CD14-positive monocyte (primary cell): ENCODE data around the gene SNAP47. TPM values are rescaled to one million over a fixed set of nuclear protein-coding genes. Genes with fewer than 3 reads are reported as not detected.

Source experiments
- DNase-seq, 3 donors: peaks; one replicate each; pipeline ENCODE4 v3.0.0-alpha.2; 2011 to 2022
- H2AFZ ChIP-seq: 2 replicates; pipeline ENCODE4 v1.6.0; 2012; ENCODE audit warnings: mild to moderate bottlenecking, low read depth, low read length, inconsistent platforms; ENCODE audit not compliant: insufficient read depth, poor library complexity, severe bottlenecking
- H3K27ac ChIP-seq, 2 donors: 1 replicate in 1 of 2; 2 replicates in 1 of 2; pipeline ENCODE4 v1.5.1; 2012 to 2013; ENCODE audit warnings: low read length in 2 of 2, control low read depth in 1 of 2, inconsistent platforms in 1 of 2, low read depth in 1 of 2, mild to moderate bottlenecking in 1 of 2
- H3K27me3 ChIP-seq, 2 donors: one replicate each; pipeline versions ENCODE4 v1.6.0 to v1.6.1; 2011 to 2013; ENCODE audit warnings: low read length in 2 of 2; ENCODE audit not compliant: control insufficient read depth in 2 of 2, insufficient read depth in 2 of 2
- H3K36me3 ChIP-seq, 2 donors: replicated peaks in 1 of 2; 1 replicate in 1 of 2; 2 replicates in 1 of 2; pipeline versions ENCODE4 v1.5.1 to v1.6.1; 2012 to 2013; ENCODE audit warnings: low read length in 2 of 2, control low read depth in 1 of 2, inconsistent platforms in 1 of 2, mild to moderate bottlenecking in 1 of 2; ENCODE audit not compliant: insufficient read depth in 2 of 2, control insufficient read depth in 1 of 2
- H3K4me1 ChIP-seq, 2 donors: 1 replicate in 1 of 2; 2 replicates in 1 of 2; pipeline versions ENCODE4 v1.5.1 to v1.6.1; 2012 to 2013; ENCODE audit warnings: low read length in 2 of 2, control low read depth in 1 of 2, inconsistent platforms in 1 of 2, mild to moderate bottlenecking in 1 of 2, moderate library complexity in 1 of 2; ENCODE audit not compliant: insufficient read depth in 2 of 2, control insufficient read depth in 1 of 2
- H3K4me2 ChIP-seq: replicated peaks from 2 replicates; pipeline ENCODE3; 2012; ENCODE audit warnings: low read length, moderate library complexity, mild to moderate bottlenecking; ENCODE audit not compliant: poor library complexity, severe bottlenecking; ENCODE audit errors: extremely low read depth
- H3K4me3 ChIP-seq, 3 experiments: fragments of 200-600 bp in 1 of 3; sonication (generic) in 1 of 3; replicated peaks in 1 of 3; 1 replicate in 2 of 3; 2 replicates in 1 of 3; pipeline ENCODE4 v1.5.1; 2011 to 2013; ENCODE audit warnings: low read length in 3 of 3, mild to moderate bottlenecking in 3 of 3, control low read depth in 2 of 3, low read depth in 2 of 3, inconsistent platforms in 1 of 3, moderate library complexity in 1 of 3
- H3K79me2 ChIP-seq: 2 replicates; pipeline ENCODE4 v1.6.0; 2012; ENCODE audit warnings: mild to moderate bottlenecking, control low read depth, inconsistent platforms, low read length, moderate library complexity; ENCODE audit not compliant: insufficient read depth
- H3K9ac ChIP-seq: 2 replicates; pipeline ENCODE4 v1.6.0; 2017; ENCODE audit warnings: low read length, mild to moderate bottlenecking; ENCODE audit not compliant: insufficient read depth, poor library complexity, severe bottlenecking
- H3K9me3 ChIP-seq, 2 donors: replicated peaks in 1 of 2; 1 replicate in 1 of 2; 2 replicates in 1 of 2; pipeline versions ENCODE4 v1.5.1 to v1.6.1; 2012 to 2013; ENCODE audit warnings: low read length in 2 of 2, control low read depth in 1 of 2; ENCODE audit not compliant: control insufficient read depth in 1 of 2, insufficient read depth in 1 of 2
- H4K20me1 ChIP-seq: 2 replicates; pipeline ENCODE4 v1.6.0; 2012; ENCODE audit warnings: mild to moderate bottlenecking, low read length, control low read depth, moderate library complexity; ENCODE audit not compliant: insufficient read depth
- H3K27ac Mint-ChIP-seq, 7 donors: one replicate each; pipeline ENCODE4 v1.8.0; 2020; ENCODE audit warnings: mild to moderate bottlenecking in 7 of 7, mixed read lengths in 7 of 7, moderate library complexity in 6 of 7, inconsistent platforms in 2 of 7
- H3K27me3 Mint-ChIP-seq, 3 donors: one replicate each; pipeline ENCODE4 v1.8.0; 2021 to 2022; ENCODE audit warnings: low read depth in 3 of 3, mild to moderate bottlenecking in 3 of 3, mixed read lengths in 3 of 3, moderate library complexity in 3 of 3, inconsistent platforms in 1 of 3
- H3K36me3 Mint-ChIP-seq, 2 donors: one replicate each; pipeline ENCODE4 v1.8.0; 2020; ENCODE audit warnings: mixed read lengths in 2 of 2, inconsistent platforms in 1 of 2, mild to moderate bottlenecking in 1 of 2
- H3K4me1 Mint-ChIP-seq: one replicate; pipeline ENCODE4 v1.8.0; 2020; ENCODE audit warnings: mild to moderate bottlenecking, mixed read lengths
- H3K4me3 Mint-ChIP-seq, 2 donors: one replicate each; pipeline ENCODE4 v1.8.0; 2020; ENCODE audit warnings: mild to moderate bottlenecking in 2 of 2, mixed read lengths in 2 of 2, moderate library complexity in 1 of 2
- H3K9me3 Mint-ChIP-seq, 7 donors: one replicate each; pipeline ENCODE4 v1.8.0; 2020 to 2022; ENCODE audit warnings: mixed read lengths in 7 of 7, mild to moderate bottlenecking in 6 of 7, moderate library complexity in 6 of 7, inconsistent platforms in 2 of 7
- CTCF ChIP-seq: fragments of 200-600 bp; IDR thresholded peaks from one replicate; pipeline ENCODE4 v1.8.0; 2022; ENCODE audit warnings: antibody characterized with exemption, mild to moderate bottlenecking
- WGBS: methylation state at CpG from one replicate; pipeline ENCODE4 v1.1.5; 2013; ENCODE audit warnings: missing lambda C conversion rate; ENCODE audit not compliant: insufficient coverage; 5-methylcytosine and 5-hydroxymethylcytosine counted together
- intact Hi-C, 2 donors: fragments of 100-400 bp; cut with micrococcal nuclease; formaldehyde crosslinking; loops; one replicate each; pipeline versions ENCODE4 v1.15.0 to v1.15.1; 2023
- polyA plus RNA-seq, 3 donors: library from polyadenylated mRNA; depleted of rRNA in 1 of 3; unstranded in 2 of 3; stranded (reverse) in 1 of 3; fragments of 300-500 nt in 2 of 3; fragments of >200 nt in 1 of 3; fragmentation: Illumina TruSeq in 2 of 3; gene quantifications; 1 replicate in 2 of 3; 2 replicates in 1 of 3; pipeline ENCODE4 v1.2.3, GENCODE V29; 2012 to 2021

Gene SNAP47
- polyA plus RNA-seq, 3 donors = 15.4 to 25.0 (median 20.5) TPM

- no peak overlapping the region for H2AFZ ChIP-seq
- no peaks in the 10 kb centered on the region for H3K9me3 ChIP-seq
- no peak overlapping the region for H3K9ac ChIP-seq
- H3K4me2 ChIP-seq = no peak overlapping the region
- no peak overlapping the region for H3K4me3 ChIP-seq
- peaks cover 5% of the 10 kb centered on the region for H3K79me2 ChIP-seq
- no peak overlapping the region for H3K27ac ChIP-seq
- H3K9me3 Mint-ChIP-seq = no peaks in the 10 kb centered on the region
- WGBS = 100% methylated on average over 3 of the region's 7 CpGs
- no peak overlapping the region for H3K4me3 Mint-ChIP-seq
- no peaks in the 10 kb centered on the region for H3K27me3 ChIP-seq
- peaks cover 8% of the 10 kb centered on the region for H3K4me1 Mint-ChIP-seq
- peaks cover 31 to 35% of the 10 kb centered on the region in 2 donors for H3K36me3 Mint-ChIP-seq
- H3K27ac Mint-ChIP-seq = peak overlapping the region in 1 of 7 donors; percentile 4
- intact Hi-C loops = no loop called here
- H3K27me3 Mint-ChIP-seq = peaks cover 0 to 1% (median 0%) of the 10 kb centered on the region in 3 donors
- H3K4me1 ChIP-seq = peaks cover 0 to 2% of the 10 kb centered on the region in 2 donors
- H4K20me1 ChIP-seq = peaks cover 15% of the 10 kb centered on the region
- no peak for TF ChIP-seq CTCF
- H3K36me3 ChIP-seq = peaks cover 15 to 51% of the 10 kb centered on the region in 2 donors
- DNase-seq = no peak
Observed at GRCh38 chr1:227749225-227749624, 14.0 kb downstream of the SNAP47 start.

DNA sequence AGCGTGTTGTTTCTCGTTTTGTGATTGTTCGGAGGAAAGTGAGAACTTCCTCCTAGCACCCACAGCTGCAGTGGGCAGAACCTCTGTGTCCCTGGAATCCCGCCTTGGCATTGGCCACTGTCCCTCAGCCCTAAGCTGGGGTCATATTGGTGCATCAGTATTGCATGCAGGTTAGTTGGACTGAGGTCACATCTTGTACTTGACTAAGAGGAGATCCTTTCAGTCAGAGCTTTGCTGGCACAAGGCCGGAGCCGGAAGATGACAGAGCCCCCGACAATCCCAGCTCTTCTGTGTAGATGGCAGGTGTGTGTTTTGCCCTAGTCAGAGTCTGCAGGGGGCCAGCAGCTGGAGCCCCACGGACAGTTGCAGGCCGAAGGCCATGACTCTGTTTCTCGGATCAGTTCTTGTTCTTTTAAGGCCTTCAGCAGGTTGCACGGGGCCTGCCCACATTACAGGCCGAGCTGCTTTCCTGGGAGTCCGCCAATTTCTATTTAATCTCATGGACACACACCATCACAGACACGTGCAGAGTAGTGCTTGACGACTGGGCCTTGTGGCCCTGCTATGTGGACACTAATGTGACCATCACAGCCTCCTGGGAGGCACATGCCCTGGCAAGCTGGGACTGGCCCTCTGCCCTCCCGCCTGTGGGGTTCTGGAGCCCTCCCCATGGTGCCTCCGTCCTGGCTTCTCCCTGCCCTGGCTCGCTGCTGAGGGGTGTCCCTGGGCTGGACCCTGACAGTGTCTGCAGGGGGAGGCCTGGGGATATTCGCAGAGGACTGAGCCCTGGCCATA, 14.9 kb downstream of the SNAP47 start:
- peaks cover 11% of the 10 kb centered on the region for H3K4me1 Mint-ChIP-seq
- no peaks in the 10 kb centered on the region for H3K9me3 ChIP-seq
- H3K27ac Mint-ChIP-seq = no peak overlapping the region
- no peak overlapping the region for H2AFZ ChIP-seq
- H3K79me2 ChIP-seq = peaks cover 4% of the 10 kb centered on the region
- H3K4me3 Mint-ChIP-seq = no peak overlapping the region
- H3K9ac ChIP-seq = no peak overlapping the region
- H3K4me3 ChIP-seq = no peak overlapping the region
- no peak for DNase-seq
- no peak for TF ChIP-seq CTCF
- H3K36me3 ChIP-seq = peaks cover 15 to 51% of the 10 kb centered on the region in 2 donors
- H4K20me1 ChIP-seq = peaks cover 11% of the 10 kb centered on the region
- intact Hi-C loops = loop anchor here in 1 of 2 donors (10.0 kb wide), 1 partner anchor 305 kb away; no protein-coding TSS in a partner anchor
- no peaks in the 10 kb centered on the region for H3K27me3 ChIP-seq
- peaks cover 35 to 38% of the 10 kb centered on the region in 2 donors for H3K36me3 Mint-ChIP-seq
- H3K4me2 ChIP-seq = no peak overlapping the region
- no peaks in the 10 kb centered on the region for H3K9me3 Mint-ChIP-seq
- no peak overlapping the region for H3K27ac ChIP-seq
- WGBS = 95% methylated on average over 14 of the region's 19 CpGs
- peaks cover 0 to 1% (median 0%) of the 10 kb centered on the region in 3 donors for H3K27me3 Mint-ChIP-seq
- H3K4me1 ChIP-seq = peaks cover 0 to 5% of the 10 kb centered on the region in 2 donors
